Measurements from ENCODE around the gene ATP8A1. TPM values are rescaled to one million over a fixed set of nuclear protein-coding genes. Genes with fewer than 3 reads are reported as not detected.

ATP8A1 gene
- total RNA-seq, 2 donors from 2014 or later = 18.6 to 74.0 TPM

- intact Hi-C loops (cut with DNase I) = no loop called here
- H3K36me3 ChIP-seq = no peaks in the 10 kb centered on the region
- no peaks in the 10 kb centered on the region for H3K27me3 ChIP-seq (replicated peaks; ENCODE audit: insufficient read depth)
- no peak for TF ChIP-seq POLR2A (IDR thresholded peaks at IDR 0.05)
- TF ChIP-seq CTCF (IDR thresholded peaks at IDR 0.05) = no peak
- TF ChIP-seq POLR2AphosphoS5 (IDR thresholded peaks at IDR 0.05) = no peak
- WGBS = 56% methylated on average over 3 of the region's 3 CpGs
- H3K27ac ChIP-seq = no peak overlapping the region
- no peak for DNase-seq (ENCODE audit: low spot score)
- no peak overlapping the region for H3K4me3 ChIP-seq
- no peaks in the 10 kb centered on the region for H3K4me1 ChIP-seq (replicated peaks)
- H3K9me3 ChIP-seq = no peaks in the 10 kb centered on the region
These were observed 17.9 kb downstream of the ATP8A1 start for GRCh38 chr4:42638993-42639392.

GRCh38 chr4:42638321-42638720, 18.6 kb downstream of the ATP8A1 start:
- no peaks in the 10 kb centered on the region for H3K9me3 ChIP-seq
- intact Hi-C loops (cut with DNase I) = no loop called here
- no peak overlapping the region for H3K27ac ChIP-seq
- WGBS = 62% methylated on average over 5 of the region's 5 CpGs
- H3K4me1 ChIP-seq (replicated peaks) = no peaks in the 10 kb centered on the region
- H3K4me3 ChIP-seq = no peak overlapping the region
- no peaks in the 10 kb centered on the region for H3K27me3 ChIP-seq (replicated peaks; ENCODE audit: insufficient read depth)
- no peak for DNase-seq (ENCODE audit: low spot score)
- TF ChIP-seq POLR2A (IDR thresholded peaks at IDR 0.05) (no peak), POLR2AphosphoS5 (IDR thresholded peaks at IDR 0.05) (no peak), CTCF (IDR thresholded peaks at IDR 0.05) (no peak)
- no peaks in the 10 kb centered on the region for H3K36me3 ChIP-seq

- DNase-seq (ENCODE audit: low spot score) = no peak
- H3K27ac ChIP-seq = no peak overlapping the region
These were observed 19.0 kb downstream of the ATP8A1 start for GRCh38 chr4:42637867-42638266.

GRCh38 chr4:42637104-42637503, 19.8 kb downstream of the ATP8A1 start:
- WGBS = 86% methylated on average over 3 of the region's 3 CpGs

More at GRCh38 chr4:42637867-42638266, 19.0 kb downstream of the ATP8A1 start:
- Histone ChIP-seq H3K9me3 (no peaks in the 10 kb centered on the region), H3K4me1 (replicated peaks) (no peaks in the 10 kb centered on the region), H3K36me3 (no peaks in the 10 kb centered on the region), H3K27me3 (replicated peaks; ENCODE audit: insufficient read depth) (no peaks in the 10 kb centered on the region), H3K4me3 (no peak overlapping the region)
- TF ChIP-seq CTCF (IDR thresholded peaks at IDR 0.05) (no peak), POLR2AphosphoS5 (IDR thresholded peaks at IDR 0.05) (no peak), POLR2A (IDR thresholded peaks at IDR 0.05) (no peak)
- intact Hi-C loops (cut with DNase I) = no loop called here

More at GRCh38 chr4:42637104-42637503, 19.8 kb downstream of the ATP8A1 start:
- Histone ChIP-seq H3K4me1 (replicated peaks) (no peaks in the 10 kb centered on the region), H3K27me3 (replicated peaks; ENCODE audit: insufficient read depth) (no peaks in the 10 kb centered on the region), H3K4me3 (no peak overlapping the region), H3K36me3 (no peaks in the 10 kb centered on the region), H3K9me3 (no peaks in the 10 kb centered on the region), H3K27ac (no peak overlapping the region)
- DNase-seq (ENCODE audit: low spot score) = no peak
- intact Hi-C loops (cut with DNase I) = no loop called here
- TF ChIP-seq CTCF (IDR thresholded peaks at IDR 0.05) (no peak), POLR2A (IDR thresholded peaks at IDR 0.05) (no peak), POLR2AphosphoS5 (IDR thresholded peaks at IDR 0.05) (no peak)

Measured in prostate gland (tissue), 2 donors.